ENCODE measurements around the gene FCHO2. TPM values are rescaled to one million over a fixed set of nuclear protein-coding genes. Genes with fewer than 3 reads are reported as not detected.
A peak's percentile ranks its signal among the peaks of the same experiment; 100 is the strongest.

FCHO2 gene
- total RNA-seq, 2 donors from 2014 or later = 5.9 to 18.2 TPM

GRCh38 chr5:73132759-73133158 is 176.9 kb downstream of the FCHO2 start:
- 63% methylated on average over 2 of the region's 2 CpGs for WGBS, 2 donors
- no peaks in the 10 kb centered on the region for H3K27me3 ChIP-seq
- no peak overlapping the region for H3K4me3 ChIP-seq
- H3K9me3 ChIP-seq = no peaks in the 10 kb centered on the region
- no peak for DNase-seq
- no peaks in the 10 kb centered on the region for H3K36me3 ChIP-seq (replicated peaks in 1 of 2; ENCODE audit: insufficient read depth in 1 of 2, low read depth in 2 of 2)
- no peak overlapping the region for H3K27ac ChIP-seq
- ATAC-seq = peak; percentile 63
- H3K4me1 ChIP-seq = peaks cover 10% of the 10 kb centered on the region
- no peak for TF ChIP-seq POLR2A (IDR thresholded peaks at IDR 0.05)
- no peak for TF ChIP-seq CTCF (IDR thresholded peaks at IDR 0.05)
- intact Hi-C loops (cut with DNase I) = no loop called here

DNA sequence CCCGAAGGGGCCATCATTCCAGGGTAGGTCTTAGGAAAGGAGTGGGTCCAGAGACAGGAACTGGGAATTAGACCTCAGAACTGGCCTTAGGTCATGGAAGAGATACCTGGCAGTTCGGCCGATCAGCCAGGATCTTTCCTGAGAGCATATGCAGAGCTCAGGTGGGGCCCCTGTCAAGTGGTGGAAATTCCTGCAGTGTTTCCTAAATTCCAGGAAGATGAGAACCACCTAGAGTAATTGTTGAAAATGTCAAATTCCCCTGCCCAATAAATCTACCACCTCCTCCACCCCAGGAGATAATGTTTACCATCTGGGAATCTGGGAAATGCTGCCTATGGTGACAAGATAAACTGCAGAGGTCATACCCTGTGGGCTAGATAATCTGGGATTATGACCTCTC is 179.2 kb downstream of the FCHO2 start:
- no peak overlapping the region for H3K27ac ChIP-seq
- H3K27me3 ChIP-seq = no peaks in the 10 kb centered on the region
- intact Hi-C loops (cut with DNase I) = no loop called here
- peaks cover 10% of the 10 kb centered on the region for H3K4me1 ChIP-seq
- no peak for ATAC-seq
- no peaks in the 10 kb centered on the region for H3K36me3 ChIP-seq (replicated peaks in 1 of 2; ENCODE audit: insufficient read depth in 1 of 2, low read depth in 2 of 2)
- no peaks in the 10 kb centered on the region for H3K9me3 ChIP-seq
- WGBS, 2 donors = 90 to 92% methylated on average over 3 of the region's 3 CpGs
- TF ChIP-seq POLR2A (IDR thresholded peaks at IDR 0.05) = no peak
- TF ChIP-seq CTCF (IDR thresholded peaks at IDR 0.05) = no peak
- no peak for DNase-seq
- no peak overlapping the region for H3K4me3 ChIP-seq

DNA sequence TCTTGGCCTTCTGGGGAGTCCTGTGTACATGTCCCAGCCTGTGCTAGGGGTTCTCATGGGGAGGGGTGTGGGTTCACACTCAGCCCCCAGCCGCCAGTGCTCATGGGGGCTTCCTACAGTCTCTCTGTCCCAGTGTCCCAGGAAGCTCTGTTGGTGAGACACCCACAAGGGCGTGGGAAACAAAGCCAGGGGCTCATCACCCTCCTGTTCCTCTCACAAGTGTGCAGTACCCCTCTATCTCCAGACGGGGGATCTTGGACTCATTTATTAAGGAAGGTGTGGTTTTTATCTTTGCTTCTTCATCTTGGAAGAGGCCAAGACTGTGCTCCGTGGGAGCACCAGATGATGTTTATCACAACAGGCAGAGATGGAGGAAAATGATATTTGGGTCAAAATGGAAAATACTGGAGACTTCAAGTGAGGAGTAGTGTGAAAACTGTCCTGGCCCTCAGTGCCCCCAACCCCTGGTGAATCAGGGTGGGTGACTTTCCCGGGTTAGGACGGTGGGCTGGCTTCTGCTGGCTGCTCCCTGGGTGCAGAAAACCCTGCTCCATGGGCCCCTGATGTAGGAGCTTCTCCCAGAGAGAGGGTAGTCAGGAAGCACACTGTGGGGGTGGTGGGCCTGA is 179.7 kb downstream of the FCHO2 start:
- Histone ChIP-seq H3K4me3 (no peak overlapping the region), H3K9me3 (no peaks in the 10 kb centered on the region), H3K27ac (no peak overlapping the region), H3K36me3 (replicated peaks in 1 of 2; ENCODE audit: insufficient read depth in 1 of 2, low read depth in 2 of 2) (no peaks in the 10 kb centered on the region), H3K4me1 (peaks cover 10% of the 10 kb centered on the region), H3K27me3 (no peaks in the 10 kb centered on the region)
- no peak for ATAC-seq
- 32 to 52% methylated on average over 5 to 6 of the region's 6 CpGs for WGBS, 2 donors
- TF ChIP-seq CTCF (IDR thresholded peaks at IDR 0.05) (peak in 4 of 7 experiments; percentile 15 to 42 (median 24)), POLR2A (IDR thresholded peaks at IDR 0.05) (no peak)
- peak in 1 of 4 donors; percentile 35 for DNase-seq
- intact Hi-C loops (cut with DNase I) = no loop called here

GRCh38 chr5:73136055-73136562 is 180.3 kb downstream of the FCHO2 start:
- 64 to 66% methylated on average over 11 to 15 of the region's 15 CpGs for WGBS, 2 donors
- ATAC-seq (no peak), DNase-seq (no peak)
- Histone ChIP-seq H3K4me1 (peaks cover 10% of the 10 kb centered on the region), H3K36me3 (replicated peaks in 1 of 2; ENCODE audit: insufficient read depth in 1 of 2, low read depth in 2 of 2) (no peaks in the 10 kb centered on the region), H3K27me3 (no peaks in the 10 kb centered on the region), H3K9me3 (no peaks in the 10 kb centered on the region), H3K27ac (no peak overlapping the region), H3K4me3 (no peak overlapping the region)
- intact Hi-C loops (cut with DNase I) = no loop called here
- TF ChIP-seq POLR2A (IDR thresholded peaks at IDR 0.05) = no peak
- TF ChIP-seq CTCF (IDR thresholded peaks at IDR 0.05) = no peak

Data from body of pancreas (tissue), 4 donors.